Nephron progenitor cell (in vitro differentiated cells): Measurements from ENCODE around the gene SGK1.

Experiments used
- DNase-seq: peaks from one replicate; pipeline ENCODE4 v3.0.0; 2021
- H3K27ac Mint-ChIP-seq: 2 replicates; pipeline ENCODE4 v1.8.0; 2021; ENCODE audit warnings: mild to moderate bottlenecking, moderate library complexity, mixed read lengths
- H3K27me3 Mint-ChIP-seq: 2 replicates; pipeline ENCODE4 v1.8.0; 2021; ENCODE audit warnings: mild to moderate bottlenecking, low read depth, mixed read lengths; ENCODE audit not compliant: poor library complexity
- H3K36me3 Mint-ChIP-seq: 2 replicates; pipeline ENCODE4 v1.8.0; 2021; ENCODE audit warnings: low read depth, mixed read lengths
- H3K4me1 Mint-ChIP-seq: 2 replicates; pipeline ENCODE4 v1.8.0; 2021; ENCODE audit warnings: mixed read lengths
- H3K4me3 Mint-ChIP-seq: 2 replicates; pipeline ENCODE4 v1.8.0; 2021; ENCODE audit warnings: mild to moderate bottlenecking, moderate library complexity, mixed read lengths
- H3K9me3 Mint-ChIP-seq: 2 replicates; pipeline ENCODE4 v1.8.0; 2021; ENCODE audit warnings: mild to moderate bottlenecking, moderate library complexity, mixed read lengths
- CTCF ChIP-seq: fragments of 200-600 bp; sonication (generic); IDR thresholded peaks from 2 replicates; pipeline ENCODE4 v1.5.0; 2021; ENCODE audit warnings: antibody characterized with exemption

SGK1 gene

DNA sequence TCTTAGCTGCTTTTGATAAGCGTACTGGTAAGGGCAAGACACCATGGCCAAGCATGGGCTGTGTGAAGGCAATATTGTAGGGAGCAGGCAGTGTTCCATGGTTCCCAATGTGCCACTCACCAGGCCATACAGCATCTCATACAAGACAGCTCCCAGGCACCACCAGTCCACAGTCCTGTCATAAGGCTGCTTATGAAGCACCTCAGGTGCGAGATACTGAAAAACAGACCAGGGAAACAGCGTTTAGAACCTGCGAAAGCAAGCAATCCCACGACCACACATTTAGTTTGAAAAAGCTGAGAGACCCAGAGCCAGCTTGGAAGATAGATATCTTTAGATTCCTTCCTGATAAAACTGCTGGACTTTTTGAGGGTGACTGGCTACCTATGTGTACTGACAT lies 146.4 kb downstream of the SGK1 start:
- no peak for DNase-seq
- Mint-ChIP-seq H3K4me3 (no peak overlapping the region), H3K36me3 (peaks cover 12% of the 10 kb centered on the region), H3K4me1 (peaks cover 58% of the 10 kb centered on the region), H3K27me3 (peaks cover 16% of the 10 kb centered on the region), H3K27ac (no peak overlapping the region), H3K9me3 (no peaks in the 10 kb centered on the region)
- TF ChIP-seq CTCF: no peak

DNA sequence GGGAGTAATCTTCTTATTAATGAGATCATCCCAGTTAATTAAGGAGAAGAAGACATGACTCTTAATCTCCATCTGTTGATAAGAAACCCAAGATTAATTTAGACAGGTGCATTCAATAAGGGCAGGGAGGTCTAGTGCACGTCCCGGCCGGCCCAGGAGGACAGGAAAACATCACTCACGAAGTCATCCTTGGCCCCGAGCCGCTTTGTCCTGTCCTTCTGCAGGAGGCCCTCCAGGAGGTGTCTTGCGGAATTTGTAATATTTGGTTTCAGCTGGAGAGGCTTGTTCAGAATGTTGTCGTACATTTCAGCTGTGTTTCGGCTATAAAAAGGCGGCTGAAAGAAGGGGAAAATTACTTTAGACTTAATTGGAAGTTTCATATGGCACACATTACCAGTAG lies 147.1 kb downstream of the SGK1 start:
- H3K4me1 Mint-ChIP-seq: peaks cover 54% of the 10 kb centered on the region
- no peak for TF ChIP-seq CTCF
- H3K9me3 Mint-ChIP-seq: no peaks in the 10 kb centered on the region
- H3K4me3 Mint-ChIP-seq: no peak overlapping the region
- H3K36me3 Mint-ChIP-seq: peaks cover 12% of the 10 kb centered on the region
- DNase-seq: no peak
- H3K27me3 Mint-ChIP-seq: peaks cover 16% of the 10 kb centered on the region
- H3K27ac Mint-ChIP-seq: no peak overlapping the region

- peaks cover 12% of the 10 kb centered on the region for H3K27me3 Mint-ChIP-seq
- peaks cover 54% of the 10 kb centered on the region for H3K4me1 Mint-ChIP-seq
- peak overlapping the region; percentile 64 for H3K27ac Mint-ChIP-seq
Observed at GRCh38 chr6:134169871-134170486, 147.9 kb downstream of the SGK1 start.

GRCh38 chr6:134168590-134169208 lies 149.2 kb downstream of the SGK1 start:
- no peak for TF ChIP-seq CTCF
- Mint-ChIP-seq H3K9me3 (no peaks in the 10 kb centered on the region), H3K4me3 (no peak overlapping the region), H3K4me1 (peaks cover 58% of the 10 kb centered on the region), H3K36me3 (peaks cover 12% of the 10 kb centered on the region), H3K27me3 (peaks cover 8% of the 10 kb centered on the region), H3K27ac (peak overlapping the region; percentile 49)
- no peak for DNase-seq

More at GRCh38 chr6:134169871-134170486, 147.9 kb downstream of the SGK1 start:
- DNase-seq: no peak
- TF ChIP-seq CTCF: no peak
- peak overlapping the region; percentile 3 for H3K4me3 Mint-ChIP-seq
- no peaks in the 10 kb centered on the region for H3K9me3 Mint-ChIP-seq
- H3K36me3 Mint-ChIP-seq: peaks cover 12% of the 10 kb centered on the region

- Mint-ChIP-seq H3K27me3 (peaks cover 5% of the 10 kb centered on the region), H3K27ac (no peak overlapping the region), H3K36me3 (peaks cover 12% of the 10 kb centered on the region), H3K4me1 (peaks cover 66% of the 10 kb centered on the region), H3K4me3 (no peak overlapping the region), H3K9me3 (no peaks in the 10 kb centered on the region)
- TF ChIP-seq CTCF: no peak
- no peak for DNase-seq
Observed at GRCh38 chr6:134166511-134167261, 151.2 kb downstream of the SGK1 start.
